ENCODE measurements around the gene RALGPS2. TPM values are rescaled to one million over a fixed set of nuclear protein-coding genes. Genes with fewer than 3 reads are reported as not detected.

RALGPS2 gene
- total RNA-seq, 1 donor from 2014 or later: 78.7 TPM

DNA sequence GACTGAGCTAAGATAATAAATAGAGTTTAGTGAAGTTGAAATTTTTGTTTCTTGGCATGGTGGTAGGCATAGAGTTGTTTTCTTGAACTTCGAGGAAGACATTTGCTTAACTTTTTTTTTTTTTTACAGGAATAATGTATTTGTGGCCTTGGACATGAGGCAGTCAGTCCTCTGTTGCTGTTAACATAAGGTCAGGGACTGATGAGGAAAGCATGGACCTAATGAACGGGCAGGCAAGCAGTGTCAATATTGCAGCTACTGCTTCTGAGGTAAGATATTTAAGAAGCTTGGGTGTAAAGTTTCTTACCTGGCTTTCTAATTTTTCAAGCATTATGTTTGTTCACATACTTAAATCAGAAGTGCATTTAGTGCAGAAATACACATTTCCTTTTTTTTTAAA is 51.5 kb downstream of the RALGPS2 start:
- Mint-ChIP-seq H3K36me3 (peaks cover 23% of the 10 kb centered on the region), H3K4me1 (no peaks in the 10 kb centered on the region), H3K27me3 (ENCODE audit: insufficient read depth, low read depth) (peaks cover 4% of the 10 kb centered on the region), H3K9me3 (peaks cover 5% of the 10 kb centered on the region), H3K27ac (no peak overlapping the region), H3K4me3 (no peak overlapping the region)
- no peaks in the 10 kb centered on the region for H3F3A ChIP-seq (ENCODE audit: low read depth)
- TF ChIP-seq EZH2 (IDR thresholded peaks at IDR 0.05) (no peak), EZH2phosphoT487 (IDR thresholded peaks at IDR 0.05) (no peak)
- TF ChIP-seq, protein P1, sequence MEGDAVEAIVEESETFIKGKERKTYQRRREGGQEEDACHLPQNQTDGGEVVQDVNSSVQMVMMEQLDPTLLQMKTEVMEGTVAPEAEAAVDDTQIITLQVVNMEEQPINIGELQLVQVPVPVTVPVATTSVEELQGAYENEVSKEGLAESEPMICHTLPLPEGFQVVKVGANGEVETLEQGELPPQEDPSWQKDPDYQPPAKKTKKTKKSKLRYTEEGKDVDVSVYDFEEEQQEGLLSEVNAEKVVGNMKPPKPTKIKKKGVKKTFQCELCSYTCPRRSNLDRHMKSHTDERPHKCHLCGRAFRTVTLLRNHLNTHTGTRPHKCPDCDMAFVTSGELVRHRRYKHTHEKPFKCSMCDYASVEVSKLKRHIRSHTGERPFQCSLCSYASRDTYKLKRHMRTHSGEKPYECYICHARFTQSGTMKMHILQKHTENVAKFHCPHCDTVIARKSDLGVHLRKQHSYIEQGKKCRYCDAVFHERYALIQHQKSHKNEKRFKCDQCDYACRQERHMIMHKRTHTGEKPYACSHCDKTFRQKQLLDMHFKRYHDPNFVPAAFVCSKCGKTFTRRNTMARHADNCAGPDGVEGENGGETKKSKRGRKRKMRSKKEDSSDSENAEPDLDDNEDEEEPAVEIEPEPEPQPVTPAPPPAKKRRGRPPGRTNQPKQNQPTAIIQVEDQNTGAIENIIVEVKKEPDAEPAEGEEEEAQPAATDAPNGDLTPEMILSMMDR (IDR thresholded peaks at IDR 0.05): no peak
- no peak overlapping the region for H3K4me3 ChIP-seq
- H3K4me1 ChIP-seq: no peaks in the 10 kb centered on the region
- no peak overlapping the region for H3K9ac ChIP-seq
- peaks cover 3% of the 10 kb centered on the region for H3K36me3 ChIP-seq
- H3K27me3 ChIP-seq: no peaks in the 10 kb centered on the region
- H3K9me3 ChIP-seq (ENCODE audit: low read depth): no peaks in the 10 kb centered on the region
- no peak overlapping the region for H3K4me2 ChIP-seq
- peaks cover 7% of the 10 kb centered on the region for H4K20me1 ChIP-seq (ENCODE audit: low read depth)
- peaks cover 25% of the 10 kb centered on the region for H3K79me2 ChIP-seq (ENCODE audit: low read depth)
- H3K27ac ChIP-seq: no peak overlapping the region
- H2AFZ ChIP-seq (replicated peaks): no peak overlapping the region
- no peak for DNase-seq (ENCODE audit: low spot score)

DNA sequence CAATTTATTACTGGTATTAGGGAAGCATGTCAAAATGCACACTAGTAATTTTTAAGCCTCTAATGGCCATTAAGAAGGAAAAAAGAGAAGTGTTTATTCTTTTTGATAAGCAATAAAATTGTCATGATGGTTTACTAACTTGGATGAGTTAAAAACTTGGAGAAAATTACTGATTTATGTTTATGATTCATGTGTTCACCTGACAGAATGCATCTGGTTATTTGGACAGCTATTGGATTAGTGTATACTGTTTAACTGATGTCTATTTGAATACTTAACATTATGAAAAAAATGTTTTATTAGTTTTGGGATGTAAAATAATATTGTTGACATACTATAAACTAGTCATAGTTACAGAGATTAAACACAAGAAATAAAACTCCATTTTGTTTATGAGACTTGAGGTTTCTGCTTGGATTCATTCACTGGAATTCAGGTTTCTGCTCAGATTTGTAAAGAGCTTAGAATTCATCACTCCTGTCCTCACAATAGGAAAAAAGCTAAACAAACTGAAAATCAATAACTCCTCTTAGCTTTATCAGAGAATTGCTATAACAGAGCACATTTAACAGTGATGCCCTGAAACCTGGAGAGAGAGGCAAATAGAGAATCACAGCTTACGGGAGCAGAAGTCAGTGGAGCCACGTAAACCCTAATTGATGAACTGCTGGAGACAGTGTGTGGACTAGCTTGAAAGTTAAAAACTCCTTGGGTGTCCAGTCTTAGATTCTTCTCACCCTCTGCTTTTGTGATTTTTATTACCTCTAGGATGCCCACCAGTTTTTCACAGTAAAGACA is 56.7 kb downstream of the RALGPS2 start:
- no peak overlapping the region for H3K4me2 ChIP-seq
- H3K27ac Mint-ChIP-seq: peak overlapping the region; percentile 25
- no peak for DNase-seq (ENCODE audit: low spot score)
- peaks cover 10% of the 10 kb centered on the region for H3K4me1 Mint-ChIP-seq
- no peaks in the 10 kb centered on the region for H3F3A ChIP-seq (ENCODE audit: low read depth)
- no peaks in the 10 kb centered on the region for H4K20me1 ChIP-seq (ENCODE audit: low read depth)
- H3K4me1 ChIP-seq: peaks cover 8% of the 10 kb centered on the region
- no peak overlapping the region for H2AFZ ChIP-seq (replicated peaks)
- no peak overlapping the region for H3K27ac ChIP-seq
- no peak overlapping the region for H3K4me3 ChIP-seq
- peaks cover 8% of the 10 kb centered on the region for H3K36me3 ChIP-seq
- H3K36me3 Mint-ChIP-seq: peaks cover 34% of the 10 kb centered on the region
- peaks cover 4% of the 10 kb centered on the region for H3K27me3 Mint-ChIP-seq (ENCODE audit: insufficient read depth, low read depth)
- no peaks in the 10 kb centered on the region for H3K79me2 ChIP-seq (ENCODE audit: low read depth)
- no peak overlapping the region for H3K9ac ChIP-seq
- TF ChIP-seq, protein P1 (IDR thresholded peaks at IDR 0.05): no peak
- TF ChIP-seq EZH2 (IDR thresholded peaks at IDR 0.05) (no peak), EZH2phosphoT487 (IDR thresholded peaks at IDR 0.05) (no peak)
- no peaks in the 10 kb centered on the region for H3K9me3 ChIP-seq (ENCODE audit: low read depth)
- no peaks in the 10 kb centered on the region for H3K27me3 ChIP-seq
- H3K9me3 Mint-ChIP-seq: peaks cover 5% of the 10 kb centered on the region
- no peak overlapping the region for H3K4me3 Mint-ChIP-seq

GRCh38 chr1:178784131-178784536 is 59.1 kb downstream of the RALGPS2 start:
- Mint-ChIP-seq H3K4me1 (peaks cover 15% of the 10 kb centered on the region), H3K27me3 (ENCODE audit: insufficient read depth, low read depth) (peaks cover 5% of the 10 kb centered on the region), H3K9me3 (peaks cover 6% of the 10 kb centered on the region), H3K36me3 (peaks cover 39% of the 10 kb centered on the region), H3K4me3 (no peak overlapping the region), H3K27ac (no peak overlapping the region)
- Histone ChIP-seq H3K4me3 (no peak overlapping the region), H3K4me2 (no peak overlapping the region), H2AFZ (replicated peaks) (no peak overlapping the region), H3F3A (ENCODE audit: low read depth) (no peaks in the 10 kb centered on the region), H3K27ac (peak overlapping the region; percentile 21), H3K27me3 (no peaks in the 10 kb centered on the region), H3K9ac (no peak overlapping the region), H4K20me1 (ENCODE audit: low read depth) (no peaks in the 10 kb centered on the region), H3K36me3 (peaks cover 13% of the 10 kb centered on the region), H3K79me2 (ENCODE audit: low read depth) (no peaks in the 10 kb centered on the region), H3K4me1 (peaks cover 8% of the 10 kb centered on the region), H3K9me3 (ENCODE audit: low read depth) (no peaks in the 10 kb centered on the region)
- TF ChIP-seq, protein P1 (IDR thresholded peaks at IDR 0.05): no peak
- TF ChIP-seq EZH2 (IDR thresholded peaks at IDR 0.05) (no peak), EZH2phosphoT487 (IDR thresholded peaks at IDR 0.05) (no peak)
- DNase-seq (ENCODE audit: low spot score): no peak

Measured in neural progenitor cell (in vitro differentiated cells).